GM12878 (cell line): ENCODE results near the gene SIMC1. TPM values are rescaled to one million over a fixed set of nuclear protein-coding genes. Genes with fewer than 3 reads are reported as not detected.

Source experiments
- ATAC-seq: fragments of 200-7000 bp; cut with Tn5 transposase; 3 replicates; pipeline ENCODE4 v1.9.1; 2020; ENCODE audit warnings: mild to moderate bottlenecking, moderate library complexity
- BruUV-seq: library from RNA; stranded (reverse); fragments of 400-500 nt; replicated peaks from 2 replicates; lab custom pipeline; 2021; lab: Mats Ljungman, UMichigan
- CTCF ChIA-PET: fragments of 300-600 bp; sonication (Branson Sonifier 250); formaldehyde crosslinking; extraction: SDS; loops from one replicate; lab custom pipeline; 2021; ENCODE audit warnings: inconsistent platforms; lab: Yijun Ruan, JAX
- POLR2A ChIA-PET: fragments of 350-600 bp; formaldehyde crosslinking; extraction: SDS; loops from one replicate; lab custom pipeline; 2021; ENCODE audit warnings: inconsistent platforms; lab: Charles Lee
- RAD21 ChIA-PET: fragments of 300-600 bp; sonication (Branson Sonifier 250); formaldehyde crosslinking; loops from one replicate; lab custom pipeline; 2023; ENCODE audit warnings: antibody characterized with exemption; ENCODE audit not compliant: unreplicated experiment; lab: Charles Lee
- SMC1A ChIA-PET: fragments of 300-600 bp; sonication (Branson Sonifier 250); formaldehyde crosslinking; loops from one replicate; lab custom pipeline; 2023; ENCODE audit not compliant: unreplicated experiment, uncharacterized antibody; lab: Charles Lee
- DNase-seq: peaks from one replicate; pipeline ENCODE4 v3.0.0-alpha.2; 2011; ENCODE audit warnings: low read depth, low spot score
- FAIRE-seq: peaks from 3 replicates; lab custom pipeline; 2011; peaks lifted over from hg19 to GRCh38; lab: Jason Lieb, UNC
- H2AFZ ChIP-seq: 2 replicates; pipeline ENCODE4 v1.6.0; 2011; ENCODE audit warnings: low read depth, low read length, control low read depth; ENCODE audit not compliant: control insufficient read depth
- H3K27ac ChIP-seq: 2 replicates; pipeline ENCODE4 v1.5.1; 2011; ENCODE audit warnings: control low read depth; ENCODE audit not compliant: control insufficient read depth, insufficient read depth
- H3K27me3 ChIP-seq, 2 experiments: replicated peaks in 1 of 2; 2 replicates each; pipeline versions ENCODE4 v1.6.0 to v1.6.1; 2011; ENCODE audit warnings: low read length in 1 of 2; ENCODE audit not compliant: control insufficient read depth in 2 of 2, insufficient read depth in 2 of 2
- H3K36me3 ChIP-seq, 2 experiments: 2 replicates each; pipeline ENCODE4 v1.5.1; 2011; ENCODE audit warnings: low read length in 1 of 2; ENCODE audit not compliant: control insufficient read depth in 2 of 2, insufficient read depth in 2 of 2
- H3K4me1 ChIP-seq: 2 replicates; pipeline ENCODE4 v1.6.1; 2011; ENCODE audit warnings: mild to moderate bottlenecking, low read length, moderate library complexity, mixed read lengths; ENCODE audit not compliant: control insufficient read depth, insufficient read depth
- H3K4me2 ChIP-seq: 2 replicates; pipeline ENCODE4 v1.6.0; 2011; ENCODE audit warnings: control low read depth; ENCODE audit not compliant: control insufficient read depth, insufficient read depth
- H3K4me3 ChIP-seq: fragments of 200-600 bp; sonication (generic); 2 replicates; pipeline ENCODE4 v1.5.1; 2016
- H3K79me2 ChIP-seq: 2 replicates; pipeline ENCODE4 v1.6.0; 2011; ENCODE audit warnings: low read length; ENCODE audit not compliant: control insufficient read depth, insufficient read depth
- H3K9ac ChIP-seq: 2 replicates; pipeline ENCODE4 v1.8.0; 2011; ENCODE audit warnings: low read length, control low read depth, mixed read lengths; ENCODE audit not compliant: control insufficient read depth, insufficient read depth
- H3K9me3 ChIP-seq: replicated peaks from 3 replicates; pipeline ENCODE4 v1.5.1; 2011; ENCODE audit warnings: mild to moderate bottlenecking, low read length; ENCODE audit not compliant: control insufficient read depth, insufficient read depth
- H4K20me1 ChIP-seq: 2 replicates; pipeline ENCODE4 v1.6.0; 2011; ENCODE audit not compliant: control insufficient read depth, insufficient read depth
- BCL11A ChIP-seq: IDR thresholded peaks from 2 replicates; pipeline ENCODE4 v1.6.1; 2011; ENCODE audit warnings: low read depth, low read length
- CEBPB ChIP-seq, 2 experiments: fragments of 150-350 bp in 1 of 2; IDR thresholded peaks; 2 replicates each; pipeline ENCODE4 v1.6.1; 2012 to 2014; ENCODE audit warnings: low read depth in 2 of 2, low read length in 2 of 2, borderline replicate concordance in 1 of 2, inconsistent platforms in 1 of 2
- CUX1 ChIP-seq: IDR thresholded peaks from 2 replicates; pipeline ENCODE4 v1.6.1; 2012; ENCODE audit warnings: improper control_type of control experiment, low read depth, low read length; ENCODE audit not compliant: insufficient replicate concordance
- ELK1 ChIP-seq: IDR thresholded peaks from 2 replicates; pipeline ENCODE4 v1.6.1; 2012; ENCODE audit warnings: low read depth, low read length, improper control_type of control experiment
- ETV6 ChIP-seq, 2 experiments: fragments of 450-650 bp in 1 of 2; IDR thresholded peaks in 1 of 2; conservative IDR thresholded peaks in 1 of 2; 2 replicates each; pipeline ENCODE4 v1.6.1; 2014; ENCODE audit warnings: antibody characterized with exemption in 1 of 2, borderline replicate concordance in 1 of 2, low read depth in 1 of 2, mild to moderate bottlenecking in 1 of 2, moderate library complexity in 1 of 2
- HDGF ChIP-seq: fragments of 450-650 bp; IDR thresholded peaks from 2 replicates; pipeline ENCODE4 v1.6.1; 2016; ENCODE audit warnings: antibody characterized with exemption
- KLF5 ChIP-seq: fragments of 450-650 bp; IDR thresholded peaks from 2 replicates; pipeline ENCODE4 v1.6.1; 2014; ENCODE audit warnings: mild to moderate bottlenecking; ENCODE audit not compliant: partially characterized antibody
- PML ChIP-seq: IDR thresholded peaks from 2 replicates; pipeline ENCODE4 v1.6.1; 2012; ENCODE audit warnings: low read length, inconsistent platforms
- SIN3A ChIP-seq: IDR thresholded peaks from 2 replicates; pipeline ENCODE4 v1.6.1; 2012; ENCODE audit warnings: low read depth, low read length, improper control_type of control experiment
- TCF12 ChIP-seq: IDR thresholded peaks from 2 replicates; pipeline ENCODE4 v1.6.1; 2011; ENCODE audit warnings: low read depth, mild to moderate bottlenecking, low read length
- ZNF217 ChIP-seq: fragments of 450-650 bp; IDR thresholded peaks from 2 replicates; pipeline ENCODE4 v1.6.1; 2017; ENCODE audit warnings: antibody characterized with exemption, mild to moderate bottlenecking
- WGBS: methylation state at CpG from one replicate; pipeline ENCODE4 v1.1.6; 2016; ENCODE audit warnings: low lambda C conversion rate; ENCODE audit not compliant: insufficient replicate concordance, insufficient coverage; ENCODE audit errors: missing lambda C conversion rate; 5-methylcytosine and 5-hydroxymethylcytosine counted together
- in situ Hi-C: fragments of 300-500 bp; cut with MboI; formaldehyde crosslinking; loops from 9 replicates; pipeline ENCODE4 v1.14.3; 2018; ENCODE audit warnings: mixed read lengths
- intact Hi-C: fragments of 100-400 bp; cut with micrococcal nuclease; formaldehyde crosslinking; loops from one replicate; pipeline ENCODE4 v1.14.2; 2022; ENCODE audit not compliant: unreplicated experiment
- polyA plus RNA-seq, 11 experiments: library from polyadenylated mRNA; depleted of rRNA in 4 of 11; unstranded in 6 of 11; stranded (reverse) in 5 of 11; fragments of >200 nt; fragmentation: Nextera tagmentation in 4 of 11; fragmentation: Illumina TruSeq in 1 of 11; extraction: Ambion mirVana in 4 of 11; extraction: Trizol in 1 of 11; gene quantifications; 1 replicate in 1 of 11; 2 replicates in 10 of 11; pipeline versions ENCODE4 v1.2.1 to v1.2.3, GENCODE V29; 2011 to 2016; ENCODE audit warnings: inconsistent platforms in 2 of 11, missing spikeins in 2 of 11, low read depth in 1 of 11
- total RNA-seq, 4 experiments: library from RNA; depleted of rRNA in 3 of 4; stranded (reverse); fragments of >200 nt in 3 of 4; fragmentation: Illumina TruSeq in 1 of 4; extraction: Trizol in 1 of 4; gene quantifications; 2 replicates each; pipeline versions ENCODE4 v1.2.1 to v1.2.3, GENCODE V29; 2013 to 2021

SIMC1 gene
- total and polyA plus RNA-seq, 10 of the 15 experiments (the other 5 are each of a cell fraction or from before 2014, with no cell fraction given) = 3.0 to 16.5 (median 10.4) TPM

- H3K27ac ChIP-seq = no peak overlapping the region
- H2AFZ ChIP-seq = no peak overlapping the region
- intact Hi-C loops = no loop called here
- ChIA-PET POLR2A (interaction anchor here (1.0 kb wide), 1 partner anchor 10 kb away, joined by 3 read pairs; no protein-coding TSS in a partner anchor), RAD21 (no interaction called here), CTCF (interaction anchor here (0.8 kb wide), 1 partner anchor 57 kb away, joined by 3 read pairs; no protein-coding TSS in a partner anchor), SMC1A (no interaction called here)
- H4K20me1 ChIP-seq = no peaks in the 10 kb centered on the region
- FAIRE-seq (no peak), DNase-seq (no peak), ATAC-seq (no peak)
- no peaks in the 10 kb centered on the region for H3K27me3 ChIP-seq
- in situ Hi-C loops = no loop called here
- no peak overlapping the region for H3K4me3 ChIP-seq
- H3K9me3 ChIP-seq = no peaks in the 10 kb centered on the region; the same call in 2 of the 3 replicates
- no peak overlapping the region for H3K9ac ChIP-seq
- no TSS peak for BruUV-seq
- H3K36me3 ChIP-seq = no peaks in the 10 kb centered on the region
- H3K4me1 ChIP-seq = no peaks in the 10 kb centered on the region
- no peak overlapping the region for H3K4me2 ChIP-seq
- TF ChIP-seq KLF5 = no peak
- no peak for TF ChIP-seq ETV6 (conservative IDR thresholded peaks at IDR 0.05 in 1 of 2, IDR thresholded peaks at IDR 0.05 in 1 of 2; ENCODE audit: borderline replicate concordance in 1 of 2, low read depth in 1 of 2)
- no peaks in the 10 kb centered on the region for H3K79me2 ChIP-seq
Observed at GRCh38 chr5:176334031-176334770, 96.0 kb downstream of the SIMC1 start.

GRCh38 chr5:176337913-176338312 lies 99.7 kb downstream of the SIMC1 start:
- no peak for ATAC-seq
- H3K27ac ChIP-seq = no peak overlapping the region
- H3K9ac ChIP-seq = no peak overlapping the region
- 100% methylated on average over 1 of the region's 1 CpG for WGBS
- SMC1A ChIA-PET = no interaction called here
- no peaks in the 10 kb centered on the region for H3K79me2 ChIP-seq
- no peaks in the 10 kb centered on the region; the same call in 2 of the 3 replicates for H3K9me3 ChIP-seq
- POLR2A ChIA-PET = no interaction called here
- no peaks in the 10 kb centered on the region for H3K27me3 ChIP-seq
- RAD21 ChIA-PET = no interaction called here
- FAIRE-seq = no peak
- in situ Hi-C loops (no loop called here), intact Hi-C loops (no loop called here)
- H3K4me2 ChIP-seq = no peak overlapping the region
- H2AFZ ChIP-seq = no peak overlapping the region
- no TSS peak for BruUV-seq
- no peaks in the 10 kb centered on the region for H4K20me1 ChIP-seq
- H3K4me1 ChIP-seq = no peaks in the 10 kb centered on the region
- no peak for DNase-seq
- CTCF ChIA-PET = no interaction called here
- H3K4me3 ChIP-seq = no peak overlapping the region
- H3K36me3 ChIP-seq = no peaks in the 10 kb centered on the region
- TF ChIP-seq TCF12 (no peak), CUX1 (no peak), HDGF (no peak), ELK1 (no peak), BCL11A (no peak), CEBPB (IDR thresholded peaks at IDR 0.05; ENCODE audit: borderline replicate concordance in 1 of 2, low read depth in 2 of 2, low read length in 2 of 2) (no peak), ZNF217 (no peak), PML (no peak), SIN3A (no peak)
